CD14-positive monocyte (primary cell): ENCODE results near the gene NCDN. TPM values are rescaled to one million over a fixed set of nuclear protein-coding genes. Genes with fewer than 3 reads are reported as not detected.

Experiments
- DNase-seq, 3 donors: peaks; one replicate each; pipeline ENCODE4 v3.0.0-alpha.2; 2011 to 2022
- H2AFZ ChIP-seq: 2 replicates; pipeline ENCODE4 v1.6.0; 2012; ENCODE audit warnings: mild to moderate bottlenecking, low read depth, low read length, inconsistent platforms; ENCODE audit not compliant: insufficient read depth, poor library complexity, severe bottlenecking
- H3K27ac ChIP-seq, 2 donors: 1 replicate in 1 of 2; 2 replicates in 1 of 2; pipeline ENCODE4 v1.5.1; 2012 to 2013; ENCODE audit warnings: low read length in 2 of 2, control low read depth in 1 of 2, inconsistent platforms in 1 of 2, low read depth in 1 of 2, mild to moderate bottlenecking in 1 of 2
- H3K27me3 ChIP-seq, 2 donors: one replicate each; pipeline versions ENCODE4 v1.6.0 to v1.6.1; 2011 to 2013; ENCODE audit warnings: low read length in 2 of 2; ENCODE audit not compliant: control insufficient read depth in 2 of 2, insufficient read depth in 2 of 2
- H3K36me3 ChIP-seq, 2 donors: replicated peaks in 1 of 2; 1 replicate in 1 of 2; 2 replicates in 1 of 2; pipeline versions ENCODE4 v1.5.1 to v1.6.1; 2012 to 2013; ENCODE audit warnings: low read length in 2 of 2, control low read depth in 1 of 2, inconsistent platforms in 1 of 2, mild to moderate bottlenecking in 1 of 2; ENCODE audit not compliant: insufficient read depth in 2 of 2, control insufficient read depth in 1 of 2
- H3K4me1 ChIP-seq, 2 donors: 1 replicate in 1 of 2; 2 replicates in 1 of 2; pipeline versions ENCODE4 v1.5.1 to v1.6.1; 2012 to 2013; ENCODE audit warnings: low read length in 2 of 2, control low read depth in 1 of 2, inconsistent platforms in 1 of 2, mild to moderate bottlenecking in 1 of 2, moderate library complexity in 1 of 2; ENCODE audit not compliant: insufficient read depth in 2 of 2, control insufficient read depth in 1 of 2
- H3K4me2 ChIP-seq: replicated peaks from 2 replicates; pipeline ENCODE3; 2012; ENCODE audit warnings: low read length, moderate library complexity, mild to moderate bottlenecking; ENCODE audit not compliant: poor library complexity, severe bottlenecking; ENCODE audit errors: extremely low read depth
- H3K4me3 ChIP-seq, 3 experiments: fragments of 200-600 bp in 1 of 3; sonication (generic) in 1 of 3; replicated peaks in 1 of 3; 1 replicate in 2 of 3; 2 replicates in 1 of 3; pipeline ENCODE4 v1.5.1; 2011 to 2013; ENCODE audit warnings: low read length in 3 of 3, mild to moderate bottlenecking in 3 of 3, control low read depth in 2 of 3, low read depth in 2 of 3, inconsistent platforms in 1 of 3, moderate library complexity in 1 of 3
- H3K79me2 ChIP-seq: 2 replicates; pipeline ENCODE4 v1.6.0; 2012; ENCODE audit warnings: mild to moderate bottlenecking, control low read depth, inconsistent platforms, low read length, moderate library complexity; ENCODE audit not compliant: insufficient read depth
- H3K9ac ChIP-seq: 2 replicates; pipeline ENCODE4 v1.6.0; 2017; ENCODE audit warnings: low read length, mild to moderate bottlenecking; ENCODE audit not compliant: insufficient read depth, poor library complexity, severe bottlenecking
- H3K9me3 ChIP-seq, 2 donors: replicated peaks in 1 of 2; 1 replicate in 1 of 2; 2 replicates in 1 of 2; pipeline versions ENCODE4 v1.5.1 to v1.6.1; 2012 to 2013; ENCODE audit warnings: low read length in 2 of 2, control low read depth in 1 of 2; ENCODE audit not compliant: control insufficient read depth in 1 of 2, insufficient read depth in 1 of 2
- H4K20me1 ChIP-seq: 2 replicates; pipeline ENCODE4 v1.6.0; 2012; ENCODE audit warnings: mild to moderate bottlenecking, low read length, control low read depth, moderate library complexity; ENCODE audit not compliant: insufficient read depth
- H3K27ac Mint-ChIP-seq, 7 donors: one replicate each; pipeline ENCODE4 v1.8.0; 2020; ENCODE audit warnings: mild to moderate bottlenecking in 7 of 7, mixed read lengths in 7 of 7, moderate library complexity in 6 of 7, inconsistent platforms in 2 of 7
- H3K27me3 Mint-ChIP-seq, 3 donors: one replicate each; pipeline ENCODE4 v1.8.0; 2021 to 2022; ENCODE audit warnings: low read depth in 3 of 3, mild to moderate bottlenecking in 3 of 3, mixed read lengths in 3 of 3, moderate library complexity in 3 of 3, inconsistent platforms in 1 of 3
- H3K36me3 Mint-ChIP-seq, 2 donors: one replicate each; pipeline ENCODE4 v1.8.0; 2020; ENCODE audit warnings: mixed read lengths in 2 of 2, inconsistent platforms in 1 of 2, mild to moderate bottlenecking in 1 of 2
- H3K4me1 Mint-ChIP-seq: one replicate; pipeline ENCODE4 v1.8.0; 2020; ENCODE audit warnings: mild to moderate bottlenecking, mixed read lengths
- H3K4me3 Mint-ChIP-seq, 2 donors: one replicate each; pipeline ENCODE4 v1.8.0; 2020; ENCODE audit warnings: mild to moderate bottlenecking in 2 of 2, mixed read lengths in 2 of 2, moderate library complexity in 1 of 2
- H3K9me3 Mint-ChIP-seq, 7 donors: one replicate each; pipeline ENCODE4 v1.8.0; 2020 to 2022; ENCODE audit warnings: mixed read lengths in 7 of 7, mild to moderate bottlenecking in 6 of 7, moderate library complexity in 6 of 7, inconsistent platforms in 2 of 7
- CTCF ChIP-seq: fragments of 200-600 bp; IDR thresholded peaks from one replicate; pipeline ENCODE4 v1.8.0; 2022; ENCODE audit warnings: antibody characterized with exemption, mild to moderate bottlenecking
- WGBS: methylation state at CpG from one replicate; pipeline ENCODE4 v1.1.5; 2013; ENCODE audit warnings: missing lambda C conversion rate; ENCODE audit not compliant: insufficient coverage; 5-methylcytosine and 5-hydroxymethylcytosine counted together
- intact Hi-C, 2 donors: fragments of 100-400 bp; cut with micrococcal nuclease; formaldehyde crosslinking; loops; one replicate each; pipeline versions ENCODE4 v1.15.0 to v1.15.1; 2023
- polyA plus RNA-seq, 3 donors: library from polyadenylated mRNA; depleted of rRNA in 1 of 3; unstranded in 2 of 3; stranded (reverse) in 1 of 3; fragments of 300-500 nt in 2 of 3; fragments of >200 nt in 1 of 3; fragmentation: Illumina TruSeq in 2 of 3; gene quantifications; 1 replicate in 2 of 3; 2 replicates in 1 of 3; pipeline ENCODE4 v1.2.3, GENCODE V29; 2012 to 2021

NCDN gene
- polyA plus RNA-seq, 3 donors, result 5.0 to 7.9 (median 7.0) TPM

DNA sequence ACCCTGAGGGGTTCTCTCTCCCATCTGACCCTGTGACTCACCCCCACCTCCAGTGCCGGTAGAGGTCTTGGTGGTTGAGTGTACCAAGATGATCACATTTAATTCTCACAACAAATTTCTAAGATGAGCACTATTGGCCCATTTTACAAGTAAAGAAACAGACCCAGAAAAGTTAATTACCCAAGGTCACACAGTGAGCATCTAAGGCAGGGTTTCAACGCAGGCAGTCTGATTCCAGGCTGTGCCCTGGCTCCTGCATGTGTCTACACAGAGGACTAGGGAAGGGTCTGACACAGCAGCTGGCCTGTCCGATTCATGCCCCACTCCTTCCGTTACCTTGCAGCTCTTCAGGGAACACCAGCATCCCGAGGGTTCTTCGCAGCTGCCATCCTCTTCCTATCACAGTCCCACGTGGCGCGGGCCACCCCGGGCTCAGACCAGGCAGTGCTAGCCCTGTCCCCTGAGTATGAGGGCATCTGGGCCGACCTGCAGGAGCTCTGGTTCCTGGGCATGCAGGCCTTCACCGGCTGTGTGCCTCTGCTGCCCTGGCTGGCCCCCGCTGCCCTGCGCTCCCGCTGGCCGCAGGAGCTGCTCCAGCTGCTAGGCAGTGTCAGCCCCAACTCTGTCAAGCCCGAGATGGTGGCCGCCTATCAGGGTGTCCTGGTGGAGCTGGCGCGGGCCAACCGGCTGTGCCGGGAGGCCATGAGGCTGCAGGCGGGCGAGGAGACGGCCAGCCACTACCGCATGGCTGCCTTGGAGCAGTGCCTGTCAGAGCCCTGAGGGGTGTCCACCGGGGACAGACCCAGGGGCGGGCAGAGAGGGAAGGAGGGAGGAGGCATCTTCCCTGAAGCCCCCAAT, 7.5 kb downstream of the NCDN start:
- no peak overlapping the region for H3K4me3 Mint-ChIP-seq
- H3K36me3 ChIP-seq, result peaks cover 33 to 66% of the 10 kb centered on the region in 2 donors

DNA sequence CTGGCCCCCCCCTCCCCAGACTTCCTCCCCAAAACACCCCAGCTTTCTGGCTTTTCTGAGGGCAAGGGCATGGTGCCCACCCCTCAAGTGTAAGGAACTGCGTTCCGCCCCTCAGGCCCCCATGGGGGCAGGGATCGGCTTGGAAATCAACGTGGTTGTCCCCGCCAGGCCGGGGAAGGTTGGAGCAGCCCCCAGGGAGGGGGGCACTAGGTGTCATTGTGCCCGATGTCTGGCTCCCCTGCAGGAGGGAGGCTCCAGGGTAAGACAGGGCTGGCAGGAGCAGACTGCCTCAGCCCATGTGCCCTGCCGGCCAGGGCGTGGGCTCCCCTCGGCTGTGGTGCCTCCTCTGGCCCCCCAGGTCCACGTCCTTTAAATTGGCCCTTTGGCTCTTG, 8.1 kb downstream of the NCDN start:
- H3K79me2 ChIP-seq, result no peaks in the 10 kb centered on the region
- Mint-ChIP-seq H3K9me3 (no peaks in the 10 kb centered on the region), H3K4me3 (no peak overlapping the region), H3K27me3 (no peaks in the 10 kb centered on the region), H3K4me1 (peaks cover 23% of the 10 kb centered on the region), H3K27ac (no peak overlapping the region), H3K36me3 (peaks cover 56 to 59% of the 10 kb centered on the region in 2 donors)
- no peak overlapping the region for H3K4me3 ChIP-seq
- no peaks in the 10 kb centered on the region for H3K4me1 ChIP-seq
- DNase-seq, result no peak
- TF ChIP-seq CTCF, result no peak
- 94% methylated on average over 11 of the region's 11 CpGs for WGBS
- H3K27me3 ChIP-seq, result no peaks in the 10 kb centered on the region
- H2AFZ ChIP-seq, result no peak overlapping the region
- H3K9ac ChIP-seq, result no peak overlapping the region
- no peak overlapping the region for H3K4me2 ChIP-seq
- H3K9me3 ChIP-seq, result no peaks in the 10 kb centered on the region
- no peaks in the 10 kb centered on the region for H4K20me1 ChIP-seq
- peaks cover 30 to 60% of the 10 kb centered on the region in 2 donors for H3K36me3 ChIP-seq
- intact Hi-C loops, result loop anchor here in 1 of 2 donors (5.0 kb wide), 1 partner anchor 157 kb away; no protein-coding TSS in a partner anchor
- H3K27ac ChIP-seq, result no peak overlapping the region

More for the DNA sequence above, 7.5 kb downstream of the NCDN start:
- no peaks in the 10 kb centered on the region for H3K9me3 Mint-ChIP-seq
- Histone ChIP-seq H3K27ac (no peak overlapping the region), H3K4me1 (no peaks in the 10 kb centered on the region), H3K4me2 (no peak overlapping the region), H3K4me3 (no peak overlapping the region), H3K9ac (no peak overlapping the region), H3K9me3 (no peaks in the 10 kb centered on the region), H3K27me3 (no peaks in the 10 kb centered on the region), H4K20me1 (no peaks in the 10 kb centered on the region), H2AFZ (no peak overlapping the region), H3K79me2 (no peaks in the 10 kb centered on the region)
- no peaks in the 10 kb centered on the region for H3K27me3 Mint-ChIP-seq
- peaks cover 53 to 61% of the 10 kb centered on the region in 2 donors for H3K36me3 Mint-ChIP-seq
- H3K27ac Mint-ChIP-seq, result peak overlapping the region in 2 of 7 donors; percentile 43 to 59
- H3K4me1 Mint-ChIP-seq, result peaks cover 26% of the 10 kb centered on the region
- peak; percentile 62 for TF ChIP-seq CTCF
- WGBS, result 93% methylated on average over 20 of the region's 28 CpGs
- intact Hi-C loops, result loop anchor here in 1 of 2 donors (5.0 kb wide), 2 partner anchors 157 to 207 kb away; no protein-coding TSS in a partner anchor
- DNase-seq, result no peak
